Ramos (cell line): ENCODE measurements around the gene PNLIPRP3.

ENCODE experiments used
- in situ Hi-C: fragments of 300-500 bp; cut with MboI; formaldehyde crosslinking; loops from one replicate; pipeline ENCODE4 v1.14.3; 2022; ENCODE audit warnings: low sequenced_read_pairs; ENCODE audit not compliant: unreplicated experiment

PNLIPRP3 gene

DNA sequence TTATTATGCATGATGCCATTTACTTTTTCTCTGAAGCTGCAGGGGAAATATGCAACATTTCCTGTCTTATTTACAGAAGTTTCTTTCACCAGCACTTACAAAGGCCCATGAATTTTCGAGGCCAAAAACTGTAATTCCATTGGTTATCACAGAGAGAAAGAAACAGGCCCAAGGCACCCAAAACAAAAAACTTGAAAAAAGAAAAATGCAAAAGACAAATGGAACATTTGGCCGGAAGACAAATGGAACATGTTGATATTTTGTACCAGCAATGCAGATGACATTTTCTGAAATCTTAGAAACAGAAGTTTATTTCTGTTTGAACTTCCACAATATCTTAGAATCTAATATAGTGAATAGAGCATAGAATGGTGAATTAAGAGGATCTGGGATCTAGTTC lies 61.8 kb downstream of the PNLIPRP3 start:
- in situ Hi-C loops = no loop called here

DNA sequence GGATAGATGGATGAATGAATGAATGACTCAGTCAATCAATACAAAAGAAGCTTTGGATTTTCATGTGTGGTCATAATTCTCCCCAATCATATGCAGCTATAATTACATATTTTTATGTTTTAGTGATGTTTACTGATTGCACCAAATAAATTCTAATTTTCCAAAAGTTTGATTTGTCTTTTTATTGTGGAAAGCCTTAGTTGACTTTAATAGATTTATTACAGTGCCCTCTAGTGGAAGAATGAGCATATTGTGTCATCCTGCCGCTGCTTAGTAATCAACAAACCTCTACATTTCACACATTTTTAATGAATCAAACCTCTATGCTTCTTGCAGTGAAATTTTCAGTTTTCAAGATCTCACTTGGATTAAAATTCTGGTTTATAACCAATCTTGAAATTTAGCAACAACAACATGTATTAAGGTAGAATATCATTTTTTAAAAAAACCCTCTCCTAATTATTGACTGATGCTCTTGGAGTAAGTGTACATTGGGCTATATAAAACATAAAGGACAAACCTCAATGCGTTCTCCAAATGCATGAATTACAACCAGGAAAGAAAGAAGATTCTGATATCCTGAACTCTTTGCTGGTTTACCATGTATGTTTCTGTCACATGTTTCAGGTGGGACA lies 62.5 kb downstream of the PNLIPRP3 start:
- in situ Hi-C loops = no loop called here

DNA sequence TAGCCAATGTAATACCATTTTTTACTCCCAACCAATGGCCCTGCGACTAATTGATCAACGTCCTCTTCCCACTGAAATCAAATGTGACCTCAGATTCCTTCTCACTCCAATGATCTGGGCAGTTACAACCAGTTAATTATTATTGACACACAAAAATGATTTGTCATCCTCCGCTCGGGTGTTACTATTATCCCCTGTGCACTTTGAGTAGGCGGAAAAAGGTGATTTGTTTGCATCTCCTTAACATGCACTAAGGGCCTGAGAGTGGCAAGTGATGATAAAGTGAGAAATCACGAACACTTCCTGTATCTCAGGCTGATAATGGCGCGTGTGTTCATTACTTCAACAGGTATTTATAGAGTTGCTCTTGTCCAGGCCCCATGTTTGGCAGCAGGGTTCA lies 77.1 kb downstream of the PNLIPRP3 start:
- in situ Hi-C loops = no loop called here

DNA sequence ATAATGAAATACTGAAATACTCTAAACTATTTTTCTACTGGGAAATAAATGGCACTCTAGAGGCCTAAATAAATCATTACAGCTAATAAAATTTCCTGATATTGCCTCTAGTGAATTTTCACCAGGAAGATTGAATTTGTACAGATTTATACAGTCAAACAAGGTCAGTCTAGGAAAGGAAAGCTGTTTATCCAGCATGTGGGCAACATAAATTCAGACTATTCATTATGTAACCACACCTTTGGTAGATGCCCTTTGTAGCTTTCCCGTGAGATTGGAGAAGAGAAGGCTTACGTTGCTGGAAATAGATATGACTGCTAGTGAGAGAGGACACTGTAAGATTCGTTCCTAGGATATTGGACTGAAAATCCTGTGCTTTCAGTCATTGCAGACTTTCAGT lies 82.9 kb downstream of the PNLIPRP3 start:
- in situ Hi-C loops = no loop called here

DNA sequence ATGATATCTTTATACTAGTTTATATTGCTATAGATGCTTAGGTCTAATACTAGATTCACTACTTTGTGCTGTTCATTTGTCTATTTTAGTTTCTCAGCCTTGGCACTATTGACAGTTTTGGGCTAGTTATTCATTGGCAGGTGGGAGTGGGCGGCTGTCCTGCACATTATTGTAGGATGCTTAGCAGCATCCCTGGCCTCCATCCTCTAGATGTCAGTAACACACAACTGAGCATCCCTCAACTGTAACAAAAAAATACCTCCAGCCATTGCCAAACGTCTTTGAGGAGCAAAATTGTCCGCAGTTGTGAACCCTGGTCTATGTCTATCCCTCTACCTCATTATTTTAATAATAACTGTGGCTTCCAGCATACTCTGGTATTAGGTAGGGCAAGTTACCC lies 83.7 kb downstream of the PNLIPRP3 start:
- in situ Hi-C loops = no loop called here

DNA sequence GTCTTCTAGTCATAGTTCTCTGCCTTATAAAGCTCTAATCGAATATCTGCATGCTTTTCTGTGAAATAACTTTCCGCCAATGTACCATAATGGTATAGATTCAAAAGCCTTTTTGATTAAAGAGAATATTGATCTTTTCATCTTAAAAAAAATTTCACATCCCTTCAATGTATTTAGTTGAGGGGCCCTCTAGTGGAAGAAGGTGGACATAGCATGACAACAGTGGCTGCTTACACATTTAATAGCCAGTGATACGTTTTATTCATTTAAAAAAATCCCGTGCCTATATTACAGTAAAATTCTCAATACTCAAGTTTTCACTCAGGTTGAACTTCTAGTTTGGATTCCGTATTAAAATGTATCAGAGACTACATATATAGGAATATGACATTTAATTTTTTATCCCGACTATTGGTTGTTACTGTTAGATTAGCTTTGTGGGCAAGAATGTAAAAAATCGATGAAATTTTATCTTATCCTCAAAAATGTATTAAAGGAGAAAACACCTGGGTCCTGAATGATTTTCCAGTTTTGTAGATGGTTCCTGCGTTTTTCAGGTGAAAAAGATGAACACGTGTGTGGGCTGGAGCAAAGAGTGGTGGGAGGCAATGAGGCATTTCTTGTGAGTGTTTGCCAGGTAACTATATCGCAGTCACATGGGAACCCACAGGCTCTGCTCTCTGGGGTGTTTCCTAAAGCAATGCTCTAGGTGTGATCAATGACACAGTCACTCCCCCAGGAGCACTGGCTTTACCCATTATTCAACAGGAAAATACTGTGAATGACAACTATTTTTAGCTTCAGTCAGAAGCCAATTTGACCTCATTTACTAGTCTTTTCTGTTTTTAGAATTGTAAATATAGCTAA lies 94.0 kb downstream of the PNLIPRP3 start:
- in situ Hi-C loops = no loop called here

DNA sequence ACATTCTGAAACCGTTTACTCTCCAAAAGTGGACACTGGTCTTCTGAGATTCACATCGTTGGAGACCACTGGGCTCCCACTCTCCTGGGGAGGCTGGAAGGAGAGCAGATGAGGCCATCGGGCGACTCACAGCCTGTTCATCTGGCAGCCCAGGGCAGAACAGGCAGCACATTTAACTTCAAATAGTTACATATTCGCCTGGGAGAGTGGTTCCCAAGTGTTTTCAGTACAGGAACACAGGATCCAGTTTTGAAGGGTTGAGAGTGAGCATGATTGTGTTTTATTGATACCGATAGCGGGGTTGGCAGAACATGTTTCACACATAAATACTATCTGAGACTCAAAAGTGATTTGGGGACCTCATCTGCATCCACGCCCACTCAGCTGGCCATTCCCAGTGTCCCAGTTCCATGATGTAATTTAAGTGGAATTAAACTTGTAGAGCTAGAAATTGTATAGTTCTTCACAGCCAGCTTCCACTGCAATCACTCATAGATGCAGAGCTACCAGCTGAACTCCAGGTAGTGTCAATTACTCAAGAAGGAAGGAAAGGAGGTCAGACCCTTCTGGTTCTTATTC lies 95.2 kb downstream of the PNLIPRP3 start:
- in situ Hi-C loops = no loop called here

DNA sequence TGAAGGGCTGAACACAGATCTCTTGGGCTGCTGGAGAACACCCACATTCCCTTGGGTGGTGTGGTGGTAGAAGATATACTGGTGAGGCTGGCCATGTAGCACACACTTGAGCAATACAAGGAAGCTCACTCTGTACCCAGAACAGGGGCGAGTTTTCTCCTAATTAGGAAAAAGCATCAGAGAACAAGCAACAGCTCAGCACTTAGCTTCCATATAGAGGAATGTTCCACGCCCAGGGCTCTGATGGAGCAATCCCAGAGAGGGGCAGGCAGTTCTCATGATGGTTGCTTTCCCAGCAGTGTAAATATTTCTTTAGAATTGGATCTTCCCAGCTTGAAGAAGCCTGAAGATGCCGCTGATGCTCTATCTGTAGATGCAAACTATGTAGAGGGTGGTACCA lies 97.1 kb downstream of the PNLIPRP3 start:
- in situ Hi-C loops = no loop called here

DNA sequence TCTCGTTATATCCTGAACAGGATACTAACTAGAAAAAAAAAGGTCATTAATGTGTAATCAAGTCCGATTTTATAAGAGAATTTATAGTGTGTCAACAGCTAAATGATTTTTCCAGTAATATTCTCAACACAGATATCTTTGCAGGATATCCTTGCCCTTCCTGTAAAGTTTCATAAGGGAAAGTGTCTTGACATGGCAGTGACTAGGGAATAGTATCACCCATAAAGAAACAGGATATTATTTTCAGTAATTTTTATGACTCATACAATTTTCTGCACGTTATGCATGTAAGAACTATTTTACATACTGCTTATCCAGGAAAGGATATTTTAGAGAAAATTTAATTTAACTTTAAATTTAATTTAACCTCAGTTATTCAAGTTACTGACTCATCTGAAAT lies 98.6 kb downstream of the PNLIPRP3 start:
- in situ Hi-C loops = no loop called here
